ENCODE measurements around the gene NIT1.

NIT1 gene

DNA sequence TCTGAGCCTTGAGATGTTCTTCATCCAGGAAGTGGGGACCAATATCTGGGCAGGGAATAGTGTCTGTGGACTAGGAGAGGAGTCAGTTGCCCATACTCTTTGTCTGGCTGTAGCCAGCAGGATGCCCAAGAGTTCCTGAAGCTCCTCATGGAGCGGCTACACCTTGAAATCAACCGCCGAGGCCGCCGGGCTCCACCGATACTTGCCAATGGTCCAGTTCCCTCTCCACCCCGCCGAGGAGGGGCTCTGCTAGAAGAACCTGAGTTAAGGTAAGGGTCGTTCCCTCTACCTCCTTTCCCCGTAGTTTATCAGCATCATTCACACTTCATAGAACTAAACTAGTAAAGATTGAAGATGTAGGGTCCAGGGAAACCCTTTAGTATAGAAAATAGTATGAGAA is 44.9 kb downstream of the NIT1 start:
- TF ChIP-seq, protein P1, sequence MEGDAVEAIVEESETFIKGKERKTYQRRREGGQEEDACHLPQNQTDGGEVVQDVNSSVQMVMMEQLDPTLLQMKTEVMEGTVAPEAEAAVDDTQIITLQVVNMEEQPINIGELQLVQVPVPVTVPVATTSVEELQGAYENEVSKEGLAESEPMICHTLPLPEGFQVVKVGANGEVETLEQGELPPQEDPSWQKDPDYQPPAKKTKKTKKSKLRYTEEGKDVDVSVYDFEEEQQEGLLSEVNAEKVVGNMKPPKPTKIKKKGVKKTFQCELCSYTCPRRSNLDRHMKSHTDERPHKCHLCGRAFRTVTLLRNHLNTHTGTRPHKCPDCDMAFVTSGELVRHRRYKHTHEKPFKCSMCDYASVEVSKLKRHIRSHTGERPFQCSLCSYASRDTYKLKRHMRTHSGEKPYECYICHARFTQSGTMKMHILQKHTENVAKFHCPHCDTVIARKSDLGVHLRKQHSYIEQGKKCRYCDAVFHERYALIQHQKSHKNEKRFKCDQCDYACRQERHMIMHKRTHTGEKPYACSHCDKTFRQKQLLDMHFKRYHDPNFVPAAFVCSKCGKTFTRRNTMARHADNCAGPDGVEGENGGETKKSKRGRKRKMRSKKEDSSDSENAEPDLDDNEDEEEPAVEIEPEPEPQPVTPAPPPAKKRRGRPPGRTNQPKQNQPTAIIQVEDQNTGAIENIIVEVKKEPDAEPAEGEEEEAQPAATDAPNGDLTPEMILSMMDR (IDR thresholded peaks at IDR 0.05; ENCODE audit: low read depth, low read length): no peak
- no peak for DNase-seq (ENCODE audit: low read depth, low spot score)
- no peak overlapping the region for H3K4me3 ChIP-seq (ENCODE audit: low read depth, low read length)
- in situ Hi-C loops (cut with HindIII; ENCODE audit: low sequenced_read_pairs): no loop called here

DNA sequence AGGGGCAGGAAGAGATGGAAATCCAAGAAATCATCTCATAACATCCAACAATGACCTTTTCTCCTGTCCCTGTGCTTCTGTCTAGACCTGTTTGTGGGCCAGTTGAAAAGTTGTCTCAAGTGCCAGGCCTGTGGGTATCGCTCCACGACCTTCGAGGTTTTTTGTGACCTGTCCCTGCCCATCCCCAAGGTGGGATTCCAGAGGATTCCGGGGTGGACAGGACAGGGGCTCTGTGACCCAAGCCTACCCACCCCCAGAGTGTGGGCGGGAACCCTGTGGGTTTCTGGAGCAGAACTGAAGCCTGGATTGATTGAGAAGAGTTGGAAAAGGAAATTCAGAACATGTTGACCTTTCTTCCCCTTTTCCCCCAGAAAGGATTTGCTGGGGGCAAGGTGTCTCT is 45.9 kb downstream of the NIT1 start:
- no peak overlapping the region for H3K4me3 ChIP-seq (ENCODE audit: low read depth, low read length)
- in situ Hi-C loops (cut with HindIII; ENCODE audit: low sequenced_read_pairs): no loop called here
- TF ChIP-seq, protein P1 (IDR thresholded peaks at IDR 0.05; ENCODE audit: low read depth, low read length): no peak
- no peak for DNase-seq (ENCODE audit: low read depth, low spot score)

DNA sequence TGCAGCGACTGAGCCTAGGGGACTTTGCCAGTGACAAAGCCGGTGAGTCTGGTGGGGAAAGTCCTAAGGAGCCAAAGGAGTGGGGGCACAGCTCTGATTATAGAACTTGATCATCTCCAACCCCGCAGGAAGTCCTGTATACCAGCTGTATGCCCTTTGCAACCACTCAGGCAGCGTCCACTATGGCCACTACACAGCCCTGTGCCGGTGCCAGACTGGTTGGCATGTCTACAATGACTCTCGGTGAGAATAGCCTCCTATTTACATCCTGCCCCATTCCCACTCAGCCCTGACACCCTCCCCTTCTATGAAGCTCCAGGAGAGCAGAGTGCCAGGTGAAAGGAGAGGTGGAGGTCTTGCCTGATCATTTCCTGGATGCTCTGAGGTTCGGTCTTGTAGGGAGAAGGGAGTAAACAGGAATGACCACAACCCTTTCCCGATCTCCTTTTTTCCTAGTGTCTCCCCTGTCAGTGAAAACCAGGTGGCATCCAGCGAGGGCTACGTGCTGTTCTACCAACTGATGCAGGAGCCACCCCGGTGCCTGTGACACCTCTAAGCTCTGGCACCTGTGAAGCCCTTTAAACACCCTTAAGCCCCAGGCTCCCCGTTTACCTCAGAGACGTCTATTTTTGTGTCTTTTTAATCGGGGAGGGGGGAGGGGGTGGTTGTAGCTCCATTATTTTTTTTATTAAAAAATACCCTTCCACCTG is 47.2 kb downstream of the NIT1 start:
- no peak for DNase-seq (ENCODE audit: low read depth, low spot score)
- TF ChIP-seq, protein P1 (IDR thresholded peaks at IDR 0.05; ENCODE audit: low read depth, low read length): no peak
- in situ Hi-C loops (cut with HindIII; ENCODE audit: low sequenced_read_pairs): no loop called here
- H3K4me3 ChIP-seq (ENCODE audit: low read depth, low read length): peak overlapping the region; percentile 79

DNA sequence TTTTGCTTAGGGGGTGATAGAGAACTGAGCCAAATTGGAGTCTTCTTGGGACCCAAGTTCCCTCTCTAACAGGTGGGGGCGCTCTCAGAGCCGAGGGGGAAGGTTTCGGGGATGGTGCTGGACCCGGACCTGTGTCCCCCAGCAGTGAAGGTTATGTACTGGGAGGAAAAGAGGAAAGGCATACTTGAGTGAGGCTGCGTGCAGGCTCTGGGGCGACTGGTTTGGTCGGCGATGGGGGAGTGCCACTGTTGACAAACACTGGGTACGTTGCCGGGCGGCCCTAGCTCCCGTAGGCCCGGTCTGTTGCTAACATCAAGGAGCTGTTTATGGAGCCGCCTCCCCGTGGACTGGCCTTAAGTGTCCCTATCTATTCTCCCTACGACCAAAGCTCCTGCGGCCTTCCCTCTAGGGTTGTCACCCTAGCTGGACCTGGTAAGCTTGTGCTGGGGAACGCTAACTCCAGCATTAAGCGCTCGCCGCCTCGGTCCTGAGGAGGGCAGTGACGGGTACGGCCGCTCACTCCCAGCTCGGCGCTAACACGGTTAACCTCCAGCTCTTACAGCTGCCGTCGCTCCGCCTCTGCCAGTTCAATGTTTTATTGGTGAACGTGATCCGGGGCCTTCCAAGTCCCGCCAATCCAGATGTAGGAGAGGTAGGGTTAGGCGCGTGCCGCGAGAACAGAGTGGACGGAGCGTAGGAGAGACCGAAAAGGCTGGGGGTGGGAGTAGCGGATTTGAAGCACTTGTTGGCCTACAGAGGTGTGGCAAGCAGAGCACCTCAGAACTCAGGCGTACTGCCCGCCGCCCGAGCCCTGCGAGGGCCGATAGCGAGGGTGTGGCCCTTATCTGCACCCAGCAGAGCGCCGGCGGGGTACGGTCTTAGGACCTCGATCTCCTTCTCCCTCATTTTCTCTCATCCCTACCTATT is 48.1 kb downstream of the NIT1 start, which contains the start of gene PPOX:
Gene PPOX (plus strand): TSS at position 685 of the 927 bp plus-strand sequence. CDS start 422 bp downstream, outside the sequence.
- in situ Hi-C loops (cut with HindIII; ENCODE audit: low sequenced_read_pairs): no loop called here
- DNase-seq (ENCODE audit: low read depth, low spot score): peak; percentile 99
- H3K4me3 ChIP-seq (ENCODE audit: low read depth, low read length): peak within 1 kb of the TSS; percentile 79
- TF ChIP-seq, protein P1 (IDR thresholded peaks at IDR 0.05; ENCODE audit: low read depth, low read length): peak; percentile 64

DNA sequence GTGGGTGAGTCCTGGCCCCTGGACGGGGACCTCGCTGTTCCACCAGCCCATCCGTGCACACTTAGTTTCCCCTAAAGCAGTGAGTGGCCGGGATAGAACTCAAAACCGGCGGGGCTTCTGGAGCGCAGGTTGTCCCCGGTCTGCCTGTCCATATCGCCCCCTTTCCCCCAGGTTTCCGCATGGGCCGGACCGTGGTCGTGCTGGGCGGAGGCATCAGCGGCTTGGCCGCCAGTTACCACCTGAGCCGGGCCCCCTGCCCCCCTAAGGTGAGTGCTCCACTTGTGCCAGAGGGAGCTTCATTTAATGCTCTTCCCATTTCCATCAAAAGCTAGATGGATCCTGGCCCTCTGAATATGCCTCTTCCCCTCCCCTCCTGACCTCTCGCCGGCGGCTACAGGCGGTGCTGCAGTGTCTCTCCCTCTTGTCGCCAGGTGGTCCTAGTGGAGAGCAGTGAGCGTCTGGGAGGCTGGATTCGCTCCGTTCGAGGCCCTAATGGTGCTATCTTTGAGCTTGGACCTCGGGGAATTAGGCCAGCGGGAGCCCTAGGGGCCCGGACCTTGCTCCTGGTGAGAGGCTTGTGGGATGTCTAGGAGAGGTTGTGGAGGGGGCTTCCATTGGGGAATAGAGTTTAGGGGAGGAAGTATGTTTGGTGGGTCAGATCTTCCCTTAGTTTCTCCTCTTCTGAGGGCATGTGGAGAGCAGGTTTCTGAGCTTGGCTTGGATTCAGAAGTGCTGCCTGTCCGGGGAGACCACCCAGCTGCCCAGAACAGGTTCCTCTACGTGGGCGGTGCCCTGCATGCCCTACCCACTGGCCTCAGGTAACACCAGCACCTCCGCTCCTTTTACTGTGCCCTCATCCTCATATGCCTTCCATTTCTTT is 49.0 kb downstream of the NIT1 start:
- peak overlapping the region; percentile 79 for H3K4me3 ChIP-seq (ENCODE audit: low read depth, low read length)
- TF ChIP-seq, protein P1 (IDR thresholded peaks at IDR 0.05; ENCODE audit: low read depth, low read length): no peak
- no peak for DNase-seq (ENCODE audit: low read depth, low spot score)
- in situ Hi-C loops (cut with HindIII; ENCODE audit: low sequenced_read_pairs): no loop called here

DNA sequence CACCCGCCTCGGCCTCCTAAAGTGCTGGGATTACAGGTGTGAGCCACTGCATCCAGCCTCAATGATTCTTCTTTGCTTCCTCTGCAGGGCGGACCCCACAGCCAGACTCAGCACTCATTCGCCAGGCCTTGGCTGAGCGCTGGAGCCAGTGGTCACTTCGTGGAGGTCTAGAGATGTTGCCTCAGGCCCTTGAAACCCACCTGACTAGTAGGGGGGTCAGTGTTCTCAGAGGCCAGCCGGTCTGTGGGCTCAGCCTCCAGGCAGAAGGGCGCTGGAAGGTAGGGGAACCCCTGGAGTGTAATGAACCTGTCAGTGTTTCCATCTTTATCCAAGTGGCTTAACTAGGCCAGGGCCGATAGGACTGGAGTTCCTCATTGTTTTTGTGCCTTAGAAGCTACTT is 51.0 kb downstream of the NIT1 start:
- TF ChIP-seq, protein P1 (IDR thresholded peaks at IDR 0.05; ENCODE audit: low read depth, low read length): no peak
- no peak overlapping the region for H3K4me3 ChIP-seq (ENCODE audit: low read depth, low read length)
- in situ Hi-C loops (cut with HindIII; ENCODE audit: low sequenced_read_pairs): no loop called here
- DNase-seq (ENCODE audit: low read depth, low spot score): no peak

Data from astrocyte of the spinal cord (primary cell).